GM04504 (cell line): ENCODE measurements around the gene NRK.
"Not testable (repeated sequence)": the region's sequence is repeated elsewhere in the genome, so short reads cannot be mapped to it uniquely, and the experiment has no call there.

Experiments used
- DNase-seq: peaks from one replicate; pipeline ENCODE4 v3.0.0-alpha.2; 2012; ENCODE audit warnings: low read depth

NRK gene

GRCh38 chrX:105822138-105823091 lies at the start of gene NRK:
Gene NRK, plus strand, starts transcription at chrX:105822539. Its CDS starts 307 bp downstream, at chrX:105822846.
- DNase-seq = no peak

- no peak for DNase-seq
Observed at GRCh38 chrX:105773801-105774200, 48.5 kb upstream of the NRK start.

GRCh38 chrX:105775679-105776078 lies 46.7 kb upstream of the NRK start:
- DNase-seq = no peak

- DNase-seq = no peak
Observed at GRCh38 chrX:105781804-105782203, 40.5 kb upstream of the NRK start.

GRCh38 chrX:105796877-105797276 lies 25.5 kb upstream of the NRK start:
- not testable (repeated sequence) for DNase-seq

GRCh38 chrX:105803891-105804290 lies 18.4 kb upstream of the NRK start:
- no peak for DNase-seq

- DNase-seq = not testable (repeated sequence)
Observed at GRCh38 chrX:105805655-105806054, 16.7 kb upstream of the NRK start.

GRCh38 chrX:105816517-105816916 lies 5.8 kb upstream of the NRK start:
- no peak for DNase-seq

- DNase-seq = no peak
Observed at GRCh38 chrX:105820247-105820646, 2.1 kb upstream of the NRK start.

GRCh38 chrX:105821471-105822121 lies 743 bp upstream of the NRK start:
- no peak for DNase-seq

- no peak for DNase-seq
Observed at GRCh38 chrX:105823092-105823455, 735 bp downstream of the NRK start.

GRCh38 chrX:105829011-105829410 lies 6.7 kb downstream of the NRK start:
- DNase-seq = no peak

GRCh38 chrX:105837232-105837631 lies 14.9 kb downstream of the NRK start:
- DNase-seq = peak; percentile 51

- no peak for DNase-seq
Observed at GRCh38 chrX:105845631-105846030, 23.3 kb downstream of the NRK start.

GRCh38 chrX:105850100-105850499 lies 27.8 kb downstream of the NRK start:
- not testable (repeated sequence) for DNase-seq

GRCh38 chrX:105865709-105866108 lies 43.4 kb downstream of the NRK start:
- no peak for DNase-seq

- DNase-seq = no peak
Observed at GRCh38 chrX:105869701-105870100, 47.4 kb downstream of the NRK start.

GRCh38 chrX:105870445-105870844 lies 48.1 kb downstream of the NRK start:
- DNase-seq = no peak

GRCh38 chrX:105872941-105873340 lies 50.6 kb downstream of the NRK start:
- no peak for DNase-seq

- no peak for DNase-seq
Observed at GRCh38 chrX:105874790-105875189, 52.5 kb downstream of the NRK start.

GRCh38 chrX:105876658-105877057 lies 54.3 kb downstream of the NRK start:
- DNase-seq = no peak

- no peak for DNase-seq
Observed at GRCh38 chrX:105880491-105880890, 58.2 kb downstream of the NRK start.

GRCh38 chrX:105882581-105883275 lies 60.4 kb downstream of the NRK start:
- no peak for DNase-seq
